SU-DHL-6 (cell line): Measurements from ENCODE around the gene RUNX1.
"Not testable (repeated sequence)": the region's sequence is repeated elsewhere in the genome, so short reads cannot be mapped to it uniquely, and the experiment has no call there.

Experiments
- H2AFZ ChIP-seq: fragments of 200-600 bp; sonication (generic); 2 replicates; pipeline ENCODE4 v1.6.1; 2014; ENCODE audit warnings: low read depth, mild to moderate bottlenecking, moderate library complexity, mixed read lengths, antibody characterized with exemption, low read length; ENCODE audit not compliant: severe bottlenecking
- H3F3A ChIP-seq: fragments of 200-600 bp; shearing (Covaris generic); 2 replicates; pipeline ENCODE4 v1.6.0; 2016; ENCODE audit warnings: antibody characterized with exemption, mild to moderate bottlenecking; ENCODE audit not compliant: insufficient read depth
- H3K27ac ChIP-seq: fragments of 200-600 bp; sonication (generic); 2 replicates; pipeline ENCODE4 v1.5.1; 2016; ENCODE audit warnings: low read depth, mild to moderate bottlenecking, low read length, moderate library complexity, mixed read lengths
- H3K27me3 ChIP-seq: fragments of 200-600 bp; sonication (generic), shearing (Covaris generic); 2 replicates; pipeline ENCODE4 v1.6.0; 2014; ENCODE audit warnings: mild to moderate bottlenecking, low read length
- H3K36me3 ChIP-seq: fragments of 200-600 bp; sonication (generic); 2 replicates; pipeline ENCODE4 v1.6.1; 2014; ENCODE audit warnings: mild to moderate bottlenecking, low read length, mixed read lengths
- H3K4me2 ChIP-seq: fragments of 300-600, 200-600 bp; shearing (Covaris generic), sonication (generic); 2 replicates; pipeline ENCODE4 v1.6.0; 2014; ENCODE audit warnings: low read length, low read depth, mild to moderate bottlenecking; ENCODE audit not compliant: poor library complexity, severe bottlenecking
- H3K4me3 ChIP-seq: fragments of 200-600 bp; sonication (generic); 2 replicates; pipeline ENCODE4 v1.5.1; 2014; ENCODE audit warnings: antibody characterized with exemption, low read length, mild to moderate bottlenecking, mixed read lengths; ENCODE audit not compliant: insufficient read depth, poor library complexity, severe bottlenecking
- H3K79me2 ChIP-seq: fragments of 200-600 bp; sonication (generic); 2 replicates; pipeline ENCODE4 v1.6.1; 2014; ENCODE audit warnings: mild to moderate bottlenecking, low read length, moderate library complexity; ENCODE audit not compliant: insufficient read depth
- H3K9ac ChIP-seq: fragments of 200-600 bp; sonication (generic); 2 replicates; pipeline ENCODE4 v1.7.0; 2014; ENCODE audit warnings: mild to moderate bottlenecking, low read length
- H3K9me2 ChIP-seq: fragments of 200-600 bp; sonication (generic); replicated peaks from 2 replicates; pipeline ENCODE4 v1.6.1; 2014; ENCODE audit warnings: low read length; ENCODE audit not compliant: insufficient read depth
- H3K9me3 ChIP-seq: fragments of 200-600 bp; sonication (generic); 2 replicates; pipeline ENCODE4 v1.6.1; 2014; ENCODE audit warnings: low read length, mixed read lengths; ENCODE audit not compliant: insufficient read depth
- H4K20me1 ChIP-seq: fragments of 200-600 bp; sonication (generic); 2 replicates; pipeline ENCODE4 v1.6.1; 2014; ENCODE audit warnings: low read depth, mild to moderate bottlenecking, antibody characterized with exemption, low read length, moderate library complexity, mixed read lengths
- EZH2phosphoT487 ChIP-seq: fragments of 200-600 bp; sonication (generic), shearing (Covaris generic); conservative IDR thresholded peaks from 2 replicates; pipeline ENCODE4 v1.6.1; 2018; ENCODE audit warnings: mild to moderate bottlenecking, antibody characterized with exemption, low read length, moderate library complexity, mixed read lengths
- TF ChIP-seq, protein P1 (sequence below): fragments of 200-600 bp; sonication (generic); IDR thresholded peaks from one replicate; pipeline ENCODE4 v1.5.1; 2017; ENCODE audit warnings: antibody characterized with exemption, mild to moderate bottlenecking, low read length, moderate library complexity; ENCODE audit not compliant: insufficient read depth, poor library complexity, severe bottlenecking

Gene RUNX1

DNA sequence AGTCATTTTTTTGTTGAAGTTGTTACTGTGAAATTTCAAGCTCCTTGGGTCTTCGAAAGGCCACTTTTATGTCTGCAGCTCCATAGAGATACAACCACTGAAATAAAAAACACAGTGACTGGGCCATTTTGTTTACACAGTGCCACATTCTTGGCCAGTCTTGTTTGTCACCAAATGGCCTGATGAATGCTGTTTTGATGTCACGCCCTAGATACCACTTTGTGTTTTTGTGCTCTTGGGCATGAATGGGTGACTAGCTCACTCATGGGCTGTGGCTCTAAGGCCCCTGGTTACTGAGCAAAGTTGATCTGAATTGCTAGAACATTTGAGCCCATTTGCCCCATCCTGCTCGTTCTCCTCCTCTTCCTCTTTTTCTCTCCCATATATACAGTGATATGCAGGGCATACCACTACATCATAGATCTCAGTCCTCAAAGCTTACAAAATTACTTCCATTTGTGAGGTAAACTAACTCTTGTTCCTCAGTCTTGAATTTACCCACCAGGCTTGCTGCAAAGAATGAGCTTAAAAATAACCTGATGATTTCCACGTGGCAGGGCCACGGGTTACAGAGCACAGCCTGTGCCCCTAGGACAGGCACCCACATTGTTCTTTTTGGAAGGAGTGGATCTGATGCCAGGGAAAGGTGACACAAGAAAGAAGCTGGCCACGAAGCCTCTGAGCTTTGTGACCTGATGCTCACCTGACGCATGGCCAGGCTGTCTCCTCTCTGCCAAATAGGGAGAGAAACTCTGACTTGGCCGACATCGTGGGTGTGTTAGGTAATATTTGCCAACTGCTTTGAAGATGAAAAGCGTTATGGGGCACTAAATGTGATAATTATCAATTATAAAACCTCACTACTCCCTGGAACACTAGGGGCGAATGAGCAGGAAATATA, 92.4 kb downstream of the RUNX1 start:
- TF ChIP-seq, protein P1, sequence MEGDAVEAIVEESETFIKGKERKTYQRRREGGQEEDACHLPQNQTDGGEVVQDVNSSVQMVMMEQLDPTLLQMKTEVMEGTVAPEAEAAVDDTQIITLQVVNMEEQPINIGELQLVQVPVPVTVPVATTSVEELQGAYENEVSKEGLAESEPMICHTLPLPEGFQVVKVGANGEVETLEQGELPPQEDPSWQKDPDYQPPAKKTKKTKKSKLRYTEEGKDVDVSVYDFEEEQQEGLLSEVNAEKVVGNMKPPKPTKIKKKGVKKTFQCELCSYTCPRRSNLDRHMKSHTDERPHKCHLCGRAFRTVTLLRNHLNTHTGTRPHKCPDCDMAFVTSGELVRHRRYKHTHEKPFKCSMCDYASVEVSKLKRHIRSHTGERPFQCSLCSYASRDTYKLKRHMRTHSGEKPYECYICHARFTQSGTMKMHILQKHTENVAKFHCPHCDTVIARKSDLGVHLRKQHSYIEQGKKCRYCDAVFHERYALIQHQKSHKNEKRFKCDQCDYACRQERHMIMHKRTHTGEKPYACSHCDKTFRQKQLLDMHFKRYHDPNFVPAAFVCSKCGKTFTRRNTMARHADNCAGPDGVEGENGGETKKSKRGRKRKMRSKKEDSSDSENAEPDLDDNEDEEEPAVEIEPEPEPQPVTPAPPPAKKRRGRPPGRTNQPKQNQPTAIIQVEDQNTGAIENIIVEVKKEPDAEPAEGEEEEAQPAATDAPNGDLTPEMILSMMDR: no peak
- no peak for TF ChIP-seq EZH2phosphoT487
- H3K4me3 ChIP-seq: no peak overlapping the region
- no peaks in the 10 kb centered on the region for H3F3A ChIP-seq
- peaks cover 66% of the 10 kb centered on the region for H3K79me2 ChIP-seq
- H3K27ac ChIP-seq: no peak overlapping the region
- H4K20me1 ChIP-seq: no peaks in the 10 kb centered on the region; the same call in 1 of the 2 replicates
- no peaks in the 10 kb centered on the region for H3K27me3 ChIP-seq
- H3K4me2 ChIP-seq: no peak overlapping the region
- no peak overlapping the region for H3K9ac ChIP-seq
- H2AFZ ChIP-seq: no peak overlapping the region
- 0 out of 2 replicates have a peak, but pooled peaks cover 2% of the 10 kb centered on the region for H3K36me3 ChIP-seq
- H3K9me3 ChIP-seq: no peaks in the 10 kb centered on the region
- H3K9me2 ChIP-seq: no peaks in the 10 kb centered on the region

- H3K9me2 ChIP-seq: no peaks in the 10 kb centered on the region
- no peak overlapping the region for H2AFZ ChIP-seq
- H3K36me3 ChIP-seq: 0 out of 2 replicates have a peak, but pooled peaks cover 2% of the 10 kb centered on the region
- no peak overlapping the region for H3K4me2 ChIP-seq
- H3K27me3 ChIP-seq: no peaks in the 10 kb centered on the region
- no peaks in the 10 kb centered on the region for H3K9me3 ChIP-seq
- no peak overlapping the region for H3K27ac ChIP-seq
- H3F3A ChIP-seq: no peaks in the 10 kb centered on the region
- no peak overlapping the region for H3K4me3 ChIP-seq
- H4K20me1 ChIP-seq: no peaks in the 10 kb centered on the region; the same call in 1 of the 2 replicates
- TF ChIP-seq, protein P1: no peak
- no peak for TF ChIP-seq EZH2phosphoT487
- H3K9ac ChIP-seq: no peak overlapping the region
- H3K79me2 ChIP-seq: peaks cover 74% of the 10 kb centered on the region
Measured at GRCh38 chr21:34953950-34954349, 95.2 kb downstream of the RUNX1 start.

DNA sequence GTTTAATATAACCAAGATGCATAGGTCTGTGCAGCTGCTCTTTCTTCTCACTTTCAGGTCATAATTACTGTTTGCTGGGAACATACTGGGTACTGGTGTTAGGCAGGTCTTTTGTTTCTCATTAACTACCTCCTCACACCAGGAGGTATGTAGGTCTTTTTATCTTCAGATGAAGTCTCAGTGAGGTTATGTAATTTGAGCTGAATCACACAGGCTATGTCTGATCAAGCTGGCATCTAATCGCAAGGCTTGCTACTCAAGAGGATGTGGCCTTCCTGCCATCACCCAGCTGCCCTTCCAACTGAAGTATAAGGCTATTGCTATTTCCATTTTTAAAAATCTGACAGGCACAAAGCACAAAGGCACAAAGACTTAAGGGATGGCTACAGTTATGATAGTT, 96.4 kb downstream of the RUNX1 start:
- no peaks in the 10 kb centered on the region for H3K27me3 ChIP-seq
- no peaks in the 10 kb centered on the region for H3K9me2 ChIP-seq
- H3K4me2 ChIP-seq: no peak overlapping the region
- H3K79me2 ChIP-seq: peaks cover 81% of the 10 kb centered on the region
- TF ChIP-seq, protein P1: no peak
- no peak for TF ChIP-seq EZH2phosphoT487
- H3K4me3 ChIP-seq: no peak overlapping the region
- no peaks in the 10 kb centered on the region for H3F3A ChIP-seq
- H3K27ac ChIP-seq: no peak overlapping the region
- H3K9ac ChIP-seq: no peak overlapping the region
- H3K36me3 ChIP-seq: 0 out of 2 replicates have a peak, but pooled peaks cover 2% of the 10 kb centered on the region
- H4K20me1 ChIP-seq: no peaks in the 10 kb centered on the region; the same call in 1 of the 2 replicates
- no peak overlapping the region for H2AFZ ChIP-seq
- H3K9me3 ChIP-seq: no peaks in the 10 kb centered on the region

DNA sequence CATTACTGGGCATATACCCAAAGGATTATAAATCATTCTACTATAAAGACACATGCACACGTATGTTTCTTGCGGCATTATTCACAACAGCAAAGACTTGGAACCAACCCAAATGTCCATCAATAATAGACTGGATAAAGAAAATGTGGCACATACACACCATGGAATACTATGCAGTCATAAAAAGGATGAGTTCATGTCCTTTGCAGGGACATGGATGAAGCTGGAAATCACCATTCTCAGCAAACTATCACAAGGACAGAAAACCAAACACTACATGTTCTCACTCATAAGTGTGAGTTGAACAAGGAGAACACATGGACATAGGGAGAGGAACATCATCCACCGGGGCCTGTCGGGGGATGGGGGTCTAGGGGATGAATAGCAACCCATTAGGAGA, 97.2 kb downstream of the RUNX1 start:
- not testable (repeated sequence) for H2AFZ ChIP-seq, H3K4me2 ChIP-seq, H3K4me3 ChIP-seq, H3K27ac ChIP-seq, H3K9ac ChIP-seq, H3K36me3 ChIP-seq, H3K27me3 ChIP-seq, H3F3A ChIP-seq, H3K9me2 ChIP-seq, H3K9me3 ChIP-seq, H4K20me1 ChIP-seq
- H3K79me2 ChIP-seq: peaks cover 78% of the 10 kb centered on the region
